Measurements from ENCODE around the gene CADPS.

DNA sequence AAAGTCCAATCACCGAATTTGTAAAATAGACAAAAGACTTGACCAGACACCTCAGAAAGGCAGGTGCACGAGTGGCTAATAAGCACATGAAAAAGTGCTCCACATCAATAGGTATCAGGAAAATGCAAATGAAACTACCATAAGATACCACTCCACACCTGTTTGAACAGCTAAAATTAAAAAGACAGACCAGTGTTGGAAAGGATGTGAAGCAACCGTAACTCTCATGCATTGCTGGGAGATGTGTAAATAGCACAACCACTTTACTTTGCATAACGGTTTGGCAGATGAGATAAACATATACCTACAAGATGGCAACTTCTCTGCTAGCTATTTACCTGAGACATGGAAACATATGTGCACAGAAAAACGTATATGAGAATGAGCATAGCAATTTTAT, 56.9 kb downstream of the CADPS start:
- TF ChIP-seq, protein P1, sequence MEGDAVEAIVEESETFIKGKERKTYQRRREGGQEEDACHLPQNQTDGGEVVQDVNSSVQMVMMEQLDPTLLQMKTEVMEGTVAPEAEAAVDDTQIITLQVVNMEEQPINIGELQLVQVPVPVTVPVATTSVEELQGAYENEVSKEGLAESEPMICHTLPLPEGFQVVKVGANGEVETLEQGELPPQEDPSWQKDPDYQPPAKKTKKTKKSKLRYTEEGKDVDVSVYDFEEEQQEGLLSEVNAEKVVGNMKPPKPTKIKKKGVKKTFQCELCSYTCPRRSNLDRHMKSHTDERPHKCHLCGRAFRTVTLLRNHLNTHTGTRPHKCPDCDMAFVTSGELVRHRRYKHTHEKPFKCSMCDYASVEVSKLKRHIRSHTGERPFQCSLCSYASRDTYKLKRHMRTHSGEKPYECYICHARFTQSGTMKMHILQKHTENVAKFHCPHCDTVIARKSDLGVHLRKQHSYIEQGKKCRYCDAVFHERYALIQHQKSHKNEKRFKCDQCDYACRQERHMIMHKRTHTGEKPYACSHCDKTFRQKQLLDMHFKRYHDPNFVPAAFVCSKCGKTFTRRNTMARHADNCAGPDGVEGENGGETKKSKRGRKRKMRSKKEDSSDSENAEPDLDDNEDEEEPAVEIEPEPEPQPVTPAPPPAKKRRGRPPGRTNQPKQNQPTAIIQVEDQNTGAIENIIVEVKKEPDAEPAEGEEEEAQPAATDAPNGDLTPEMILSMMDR (IDR thresholded peaks at IDR 0.05) = no peak
- no peak for TF ChIP-seq ZFX (IDR thresholded peaks at IDR 0.05; ENCODE audit: borderline replicate concordance)

Measured in 22Rv1 (cell line).